MM.1S (cell line): ENCODE data around the gene ZNF618.

Experiments
- EZH2 ChIP-seq: fragments of 300-600 bp; sonication (generic); optimal IDR thresholded peaks from 2 replicates; pipeline ENCODE3; 2017; ENCODE audit warnings: low read depth, mild to moderate bottlenecking, antibody characterized with exemption, low read length, mixed read lengths
- EZH2phosphoT487 ChIP-seq: fragments of 300-600 bp; sonication (generic); IDR thresholded peaks from 2 replicates; pipeline ENCODE4 v1.6.1; 2018; ENCODE audit warnings: antibody characterized with exemption, low read length
- TF ChIP-seq, protein P1 (sequence below): fragments of 300-600 bp; sonication (generic); IDR thresholded peaks from 2 replicates; pipeline ENCODE4 v1.5.1; 2016; ENCODE audit warnings: antibody characterized with exemption, low read length, mixed read lengths

GRCh38 chr9:114014044-114014443 is 137.9 kb downstream of the ZNF618 start:
- TF ChIP-seq, protein P1, sequence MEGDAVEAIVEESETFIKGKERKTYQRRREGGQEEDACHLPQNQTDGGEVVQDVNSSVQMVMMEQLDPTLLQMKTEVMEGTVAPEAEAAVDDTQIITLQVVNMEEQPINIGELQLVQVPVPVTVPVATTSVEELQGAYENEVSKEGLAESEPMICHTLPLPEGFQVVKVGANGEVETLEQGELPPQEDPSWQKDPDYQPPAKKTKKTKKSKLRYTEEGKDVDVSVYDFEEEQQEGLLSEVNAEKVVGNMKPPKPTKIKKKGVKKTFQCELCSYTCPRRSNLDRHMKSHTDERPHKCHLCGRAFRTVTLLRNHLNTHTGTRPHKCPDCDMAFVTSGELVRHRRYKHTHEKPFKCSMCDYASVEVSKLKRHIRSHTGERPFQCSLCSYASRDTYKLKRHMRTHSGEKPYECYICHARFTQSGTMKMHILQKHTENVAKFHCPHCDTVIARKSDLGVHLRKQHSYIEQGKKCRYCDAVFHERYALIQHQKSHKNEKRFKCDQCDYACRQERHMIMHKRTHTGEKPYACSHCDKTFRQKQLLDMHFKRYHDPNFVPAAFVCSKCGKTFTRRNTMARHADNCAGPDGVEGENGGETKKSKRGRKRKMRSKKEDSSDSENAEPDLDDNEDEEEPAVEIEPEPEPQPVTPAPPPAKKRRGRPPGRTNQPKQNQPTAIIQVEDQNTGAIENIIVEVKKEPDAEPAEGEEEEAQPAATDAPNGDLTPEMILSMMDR = no peak
- TF ChIP-seq EZH2 (no peak), EZH2phosphoT487 (no peak)
